Bronchial epithelial cell (primary cell): ENCODE results near the gene GALC. TPM values are rescaled to one million over a fixed set of nuclear protein-coding genes. Genes with fewer than 3 reads are reported as not detected.

Source experiments
- DNase-seq: peaks from one replicate; pipeline ENCODE4 v3.0.0-alpha.2; 2010; ENCODE audit warnings: low read depth
- FAIRE-seq: peaks from 2 replicates; lab custom pipeline; 2011; peaks lifted over from hg19 to GRCh38; lab: Jason Lieb, UNC
- H3K27me3 ChIP-seq: 2 replicates; pipeline ENCODE4 v1.5.1; 2011; ENCODE audit warnings: low read length; ENCODE audit not compliant: control insufficient read depth, insufficient read depth
- H3K36me3 ChIP-seq: 2 replicates; pipeline ENCODE4 v1.5.1; 2011; ENCODE audit warnings: low read length; ENCODE audit not compliant: control insufficient read depth, insufficient read depth
- H3K4me3 ChIP-seq: 2 replicates; pipeline ENCODE4 v1.5.1; 2011; ENCODE audit warnings: mild to moderate bottlenecking, low read depth, low read length, control low read depth
- total RNA-seq: library from RNA; depleted of rRNA; stranded (reverse); fragments of >200 nt; gene quantifications from 2 replicates; pipeline ENCODE4 v1.2.1, GENCODE V29; 2014
- TF ChIP-seq, protein P1 (sequence below): IDR thresholded peaks from 2 replicates; pipeline ENCODE4 v1.5.1; 2011; ENCODE audit warnings: mild to moderate bottlenecking, moderate library complexity, low read length, control low read depth, inconsistent platforms; ENCODE audit not compliant: insufficient read depth, severe bottlenecking

The GALC gene
- total RNA-seq, 1 donor from 2014 or later: 12.6 TPM

DNA sequence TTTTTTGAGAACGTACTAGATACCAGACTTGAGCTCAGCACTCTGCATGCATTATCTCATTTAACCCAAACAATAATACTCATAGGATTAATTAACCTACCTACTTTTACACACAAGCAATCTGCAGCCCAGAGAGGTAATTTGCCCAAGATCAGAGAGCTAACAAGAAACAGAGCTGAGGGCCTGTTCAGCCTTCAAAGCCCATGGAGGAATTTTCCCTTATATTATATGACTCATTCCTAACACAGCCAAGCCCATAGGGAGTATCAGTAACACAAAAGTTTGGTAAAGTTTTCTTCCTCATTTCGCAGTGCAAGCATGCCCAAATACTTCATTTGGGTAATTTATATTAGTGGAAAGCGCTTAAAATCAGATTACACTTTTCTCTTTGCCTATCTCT, 94.7 kb downstream of the GALC start:
- Histone ChIP-seq H3K4me3 (no peak overlapping the region), H3K36me3 (no peaks in the 10 kb centered on the region), H3K27me3 (no peaks in the 10 kb centered on the region)
- DNase-seq (no peak), FAIRE-seq (no peak)
- TF ChIP-seq, protein P1, sequence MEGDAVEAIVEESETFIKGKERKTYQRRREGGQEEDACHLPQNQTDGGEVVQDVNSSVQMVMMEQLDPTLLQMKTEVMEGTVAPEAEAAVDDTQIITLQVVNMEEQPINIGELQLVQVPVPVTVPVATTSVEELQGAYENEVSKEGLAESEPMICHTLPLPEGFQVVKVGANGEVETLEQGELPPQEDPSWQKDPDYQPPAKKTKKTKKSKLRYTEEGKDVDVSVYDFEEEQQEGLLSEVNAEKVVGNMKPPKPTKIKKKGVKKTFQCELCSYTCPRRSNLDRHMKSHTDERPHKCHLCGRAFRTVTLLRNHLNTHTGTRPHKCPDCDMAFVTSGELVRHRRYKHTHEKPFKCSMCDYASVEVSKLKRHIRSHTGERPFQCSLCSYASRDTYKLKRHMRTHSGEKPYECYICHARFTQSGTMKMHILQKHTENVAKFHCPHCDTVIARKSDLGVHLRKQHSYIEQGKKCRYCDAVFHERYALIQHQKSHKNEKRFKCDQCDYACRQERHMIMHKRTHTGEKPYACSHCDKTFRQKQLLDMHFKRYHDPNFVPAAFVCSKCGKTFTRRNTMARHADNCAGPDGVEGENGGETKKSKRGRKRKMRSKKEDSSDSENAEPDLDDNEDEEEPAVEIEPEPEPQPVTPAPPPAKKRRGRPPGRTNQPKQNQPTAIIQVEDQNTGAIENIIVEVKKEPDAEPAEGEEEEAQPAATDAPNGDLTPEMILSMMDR: no peak

DNA sequence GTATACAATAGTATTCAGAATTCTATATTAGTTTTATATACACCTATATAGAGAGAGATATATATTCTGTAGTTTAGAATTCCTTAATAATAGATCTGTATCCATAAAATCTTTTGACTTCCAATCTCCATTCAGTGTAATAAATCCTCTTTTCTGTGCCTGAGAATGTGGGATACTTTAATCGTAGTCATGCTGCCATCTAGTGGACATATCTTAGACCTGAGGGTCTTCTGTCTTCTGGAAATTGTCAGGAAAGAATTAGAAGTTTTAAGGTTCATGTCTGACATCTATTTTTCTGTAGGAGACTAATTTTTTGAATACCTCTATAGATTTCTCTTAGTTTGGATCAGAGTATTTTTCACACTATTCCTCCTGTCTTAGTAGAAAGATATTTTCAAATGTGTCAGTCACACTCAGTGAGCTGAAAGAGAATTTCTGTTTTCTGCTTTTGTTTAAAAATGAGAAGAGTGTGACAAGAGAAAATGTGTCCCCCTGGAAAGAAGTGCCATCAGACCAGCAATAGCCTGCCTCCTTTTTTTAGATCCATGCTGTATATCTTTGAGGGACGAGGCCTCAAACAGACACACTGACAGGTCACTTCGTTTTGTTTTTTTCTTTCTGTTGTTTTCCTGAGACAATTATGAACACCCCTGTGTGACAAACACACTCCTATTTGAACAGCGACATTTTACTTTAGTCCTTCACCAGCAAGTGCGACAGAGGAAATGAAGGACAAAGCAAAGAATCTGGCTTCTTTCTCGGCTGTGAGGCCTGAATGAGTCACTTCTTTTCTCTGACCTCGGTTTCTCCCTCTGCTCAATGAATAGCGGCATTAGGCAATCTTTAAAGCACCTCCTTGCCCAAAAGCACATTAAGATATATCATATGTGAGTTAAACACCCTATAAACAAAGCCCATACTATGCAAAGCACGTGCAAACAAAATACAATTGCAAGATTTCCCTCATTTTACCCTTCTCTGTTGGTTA, 96.3 kb downstream of the GALC start:
- no peaks in the 10 kb centered on the region for H3K36me3 ChIP-seq
- no peaks in the 10 kb centered on the region for H3K27me3 ChIP-seq
- no peak overlapping the region for H3K4me3 ChIP-seq
- DNase-seq (peak; percentile 54), FAIRE-seq (no peak)
- TF ChIP-seq, protein P1: peak; percentile 32

DNA sequence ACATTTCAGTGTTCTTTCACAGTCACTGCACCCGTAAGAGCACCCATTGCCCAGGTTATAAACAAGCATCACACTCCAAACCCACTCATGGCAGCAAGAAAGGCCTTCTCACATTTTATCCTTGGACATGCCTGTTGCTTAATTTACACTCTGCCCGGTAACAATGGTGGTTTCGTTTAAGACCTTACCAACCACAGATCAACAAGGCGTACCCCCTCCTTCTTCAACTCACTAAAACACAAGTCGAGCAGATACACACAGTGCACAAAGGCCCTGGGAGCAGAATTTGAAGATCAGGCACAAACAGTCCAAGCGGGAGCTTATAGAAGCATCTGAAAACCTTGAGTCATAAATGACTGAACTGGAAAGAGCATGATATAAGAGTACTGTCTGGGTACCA, 98.1 kb downstream of the GALC start:
- DNase-seq: no peak
- no peaks in the 10 kb centered on the region for H3K27me3 ChIP-seq

DNA sequence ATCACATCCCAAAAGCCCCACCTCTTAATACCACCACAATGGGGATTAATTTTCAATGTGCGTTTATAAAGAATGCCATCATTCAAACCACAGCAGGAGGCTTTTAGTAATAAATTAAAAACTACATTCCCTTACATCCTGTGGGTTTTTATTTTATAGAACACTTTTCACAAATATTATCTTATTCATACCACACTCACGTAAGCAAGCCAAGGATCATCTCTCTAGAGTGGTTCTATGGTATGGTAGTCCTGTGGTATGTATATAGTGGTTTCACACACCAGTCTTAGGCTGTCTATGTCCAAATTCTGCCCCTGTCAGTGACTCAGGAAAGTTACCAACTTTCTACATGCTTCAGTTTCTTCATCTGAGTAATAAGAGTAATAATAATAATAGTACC, 100.2 kb downstream of the GALC start:
- Histone ChIP-seq H3K36me3 (no peaks in the 10 kb centered on the region), H3K27me3 (no peaks in the 10 kb centered on the region), H3K4me3 (no peak overlapping the region)
- no peak for DNase-seq
- no peak for FAIRE-seq
- TF ChIP-seq, protein P1: no peak

More for the DNA sequence above, 98.1 kb downstream of the GALC start:
- no peak for FAIRE-seq
- Histone ChIP-seq H3K36me3 (no peaks in the 10 kb centered on the region), H3K4me3 (no peak overlapping the region)
- TF ChIP-seq, protein P1: no peak

- FAIRE-seq: no peak
- DNase-seq: peak; percentile 10
- TF ChIP-seq, protein P1: peak; percentile 50
Observed at GRCh38 chr14:87888136-87888999, 104.6 kb downstream of the GALC start.

More at GRCh38 chr14:87888136-87888999, 104.6 kb downstream of the GALC start:
- Histone ChIP-seq H3K4me3 (no peak overlapping the region), H3K36me3 (no peaks in the 10 kb centered on the region), H3K27me3 (no peaks in the 10 kb centered on the region)
